Natural killer cell treated with Interleukin-12 subunit alpha and Interleukin-12 subunit beta and Interleukin-15 and Interleukin-18, amount 100 ng/mL, for 72 hours (primary cell): ENCODE results near the gene CD300E. TPM values are rescaled to one million over a fixed set of nuclear protein-coding genes. Genes with fewer than 3 reads are reported as not detected.

ENCODE experiments used
- ATAC-seq, 2 donors: fragments of 150-1000 bp; cut with Tn5 transposase in 1 of 2; sonication (Bioruptor Pico), chemical (Tn5 transposase) in 1 of 2; 2 replicates each; pipeline ENCODE4 v1.10.0; 2021
- DNase-seq: peaks from one replicate; pipeline ENCODE4 v3.0.0; 2022; ENCODE audit warnings: low spot score
- H3K27ac Mint-ChIP-seq, 2 donors: 1 replicate in 1 of 2; 2 replicates in 1 of 2; pipeline ENCODE4 v1.8.0; 2022; ENCODE audit warnings: mixed read lengths in 2 of 2, mild to moderate bottlenecking in 1 of 2, moderate library complexity in 1 of 2
- H3K27me3 Mint-ChIP-seq, 2 donors: 1 replicate in 1 of 2; 2 replicates in 1 of 2; pipeline ENCODE4 v1.8.0; 2022; ENCODE audit warnings: mixed read lengths in 2 of 2
- H3K36me3 Mint-ChIP-seq: one replicate; pipeline ENCODE4 v1.8.0; 2022; ENCODE audit warnings: mixed read lengths
- H3K4me1 Mint-ChIP-seq, 2 donors: 1 replicate in 1 of 2; 2 replicates in 1 of 2; pipeline ENCODE4 v1.8.0; 2022; ENCODE audit warnings: low read depth in 2 of 2, mixed read lengths in 2 of 2, mild to moderate bottlenecking in 1 of 2
- H3K4me3 Mint-ChIP-seq: one replicate; pipeline ENCODE4 v1.8.0; 2022; ENCODE audit warnings: mixed read lengths
- H3K9me3 Mint-ChIP-seq: 2 replicates; pipeline ENCODE4 v1.8.0; 2022; ENCODE audit warnings: mixed read lengths
- total RNA-seq, 2 donors: library from RNA; stranded (reverse); gene quantifications; one replicate each; pipeline ENCODE4 v1.2.3, GENCODE V29; 2022

The CD300E gene
- total RNA-seq, 2 donors from 2014 or later = not detected

GRCh38 chr17:74625661-74626060 lies 2.1 kb upstream of the CD300E start:
- peaks cover 51 to 64% of the 10 kb centered on the region in 2 donors for H3K27me3 Mint-ChIP-seq

DNA sequence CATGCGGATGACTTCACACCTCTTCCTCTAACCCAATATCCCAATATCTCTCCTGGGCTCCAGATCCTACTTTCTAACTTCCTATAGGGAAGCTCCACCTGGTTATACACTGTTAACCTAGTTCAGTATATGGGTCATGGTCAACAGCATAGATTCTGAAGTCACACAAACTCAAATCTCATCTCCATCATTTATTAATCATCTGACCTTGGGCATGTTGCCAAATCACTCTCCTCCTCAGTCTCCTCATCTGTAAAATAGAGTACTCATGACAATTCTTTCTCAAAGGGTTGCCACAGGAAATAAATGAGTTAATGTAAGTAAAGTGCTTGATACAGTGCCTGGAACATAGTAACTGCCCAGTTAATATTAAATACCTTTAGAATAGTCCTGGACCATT lies 593 bp upstream of the CD300E start:
- Mint-ChIP-seq H3K4me1 (peaks cover 3 to 5% of the 10 kb centered on the region in 2 donors), H3K27me3 (peaks cover 45 to 58% of the 10 kb centered on the region in 2 donors), H3K4me3 (no peak overlapping the region), H3K27ac (no peak overlapping the region), H3K9me3 (no peaks in the 10 kb centered on the region), H3K36me3 (peaks cover 8% of the 10 kb centered on the region)
- ATAC-seq (no peak), DNase-seq (no peak)

More at GRCh38 chr17:74625661-74626060, 2.1 kb upstream of the CD300E start:
- Mint-ChIP-seq H3K27ac (no peak overlapping the region), H3K36me3 (peaks cover 8% of the 10 kb centered on the region), H3K4me3 (no peak overlapping the region), H3K4me1 (peaks cover 3 to 5% of the 10 kb centered on the region in 2 donors), H3K9me3 (no peaks in the 10 kb centered on the region)
- ATAC-seq = no peak
- DNase-seq = no peak

DNA sequence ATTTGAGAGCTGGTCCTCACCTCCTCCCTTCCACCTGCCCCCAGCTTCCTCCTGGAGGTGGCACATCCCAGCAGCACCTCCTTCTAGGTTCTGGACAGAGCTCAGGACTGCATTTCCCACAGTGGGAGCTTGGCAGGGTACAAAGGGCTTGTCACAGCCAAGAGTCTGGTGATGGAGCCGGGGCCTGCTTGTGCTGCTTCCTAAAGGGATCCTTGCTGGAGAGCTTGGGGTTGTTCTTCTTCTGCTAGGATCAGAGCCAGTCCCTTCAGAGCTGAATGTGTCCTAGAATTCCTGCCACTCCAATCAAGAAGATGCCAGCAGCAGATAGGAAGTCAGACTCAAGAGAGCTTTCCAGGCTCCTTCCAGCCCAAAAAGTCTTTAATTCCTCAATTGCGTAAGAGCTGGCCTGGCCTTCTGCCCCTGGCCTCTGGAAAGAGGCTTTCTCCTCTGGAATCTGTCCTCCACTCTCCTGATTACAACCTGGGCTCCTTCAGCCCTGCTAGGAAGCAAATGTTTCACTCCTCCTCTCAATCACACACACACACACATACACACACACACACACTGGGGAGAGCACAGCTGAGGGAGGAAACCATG lies 4.4 kb downstream of the CD300E start:
- Mint-ChIP-seq H3K4me3 (no peak overlapping the region), H3K4me1 (peaks cover 11 to 13% of the 10 kb centered on the region in 2 donors), H3K27ac (no peak overlapping the region), H3K27me3 (peaks cover 53 to 69% of the 10 kb centered on the region in 2 donors), H3K9me3 (no peaks in the 10 kb centered on the region), H3K36me3 (peaks cover 4% of the 10 kb centered on the region)
- ATAC-seq (no peak), DNase-seq (no peak)

- H3K9me3 Mint-ChIP-seq = no peaks in the 10 kb centered on the region
- DNase-seq = no peak
- peaks cover 49 to 62% of the 10 kb centered on the region in 2 donors for H3K27me3 Mint-ChIP-seq
- H3K27ac Mint-ChIP-seq = no peak overlapping the region
- ATAC-seq = no peak
- no peak overlapping the region for H3K4me3 Mint-ChIP-seq
- H3K4me1 Mint-ChIP-seq = peaks cover 7 to 10% of the 10 kb centered on the region in 2 donors
- peaks cover 4% of the 10 kb centered on the region for H3K36me3 Mint-ChIP-seq
These were observed 5.1 kb downstream of the CD300E start for GRCh38 chr17:74618451-74618850.

GRCh38 chr17:74616696-74617095 lies 6.8 kb downstream of the CD300E start:
- peak overlapping the region in 1 of 2 donors; percentile 30 for H3K27ac Mint-ChIP-seq
- peaks cover 19 to 20% of the 10 kb centered on the region in 2 donors for H3K4me1 Mint-ChIP-seq
- DNase-seq (no peak), ATAC-seq (no peak)
- peaks cover 38 to 53% of the 10 kb centered on the region in 2 donors for H3K27me3 Mint-ChIP-seq
- no peak overlapping the region for H3K4me3 Mint-ChIP-seq
- peaks cover 4% of the 10 kb centered on the region for H3K36me3 Mint-ChIP-seq
- no peaks in the 10 kb centered on the region for H3K9me3 Mint-ChIP-seq

DNA sequence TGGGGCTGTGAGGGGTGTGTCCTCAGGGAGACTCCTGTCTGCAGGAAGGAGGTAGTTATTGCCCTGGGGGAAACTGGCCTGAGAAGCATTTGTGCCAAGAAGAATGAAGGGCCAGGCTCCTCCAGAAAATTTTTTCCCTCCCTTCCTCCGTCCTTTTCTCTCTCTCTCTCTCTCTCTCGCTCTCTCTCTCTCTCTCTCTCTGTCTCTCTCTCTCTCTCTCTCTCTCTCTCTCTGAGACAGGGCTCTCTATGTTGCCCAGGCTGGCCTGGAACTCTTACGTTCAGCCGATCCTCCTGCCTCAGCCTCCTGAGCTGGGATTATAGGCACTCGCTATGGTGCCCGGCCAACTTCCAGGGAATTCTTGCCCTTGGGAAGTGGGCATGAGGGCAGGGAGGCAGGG lies 11.5 kb downstream of the CD300E start:
- no peak for DNase-seq
- Mint-ChIP-seq H3K36me3 (peaks cover 4% of the 10 kb centered on the region), H3K27ac (peak overlapping the region in 1 of 2 donors; percentile 48), H3K27me3 (peaks cover 24 to 33% of the 10 kb centered on the region in 2 donors), H3K4me1 (peaks cover 19 to 20% of the 10 kb centered on the region in 2 donors), H3K9me3 (no peaks in the 10 kb centered on the region), H3K4me3 (no peak overlapping the region)
- ATAC-seq = no peak

- Mint-ChIP-seq H3K27me3 (peaks cover 19 to 27% of the 10 kb centered on the region in 2 donors), H3K4me1 (peaks cover 10 to 13% of the 10 kb centered on the region in 2 donors), H3K4me3 (no peak overlapping the region), H3K36me3 (no peaks in the 10 kb centered on the region), H3K27ac (no peak overlapping the region), H3K9me3 (no peaks in the 10 kb centered on the region)
- no peak for ATAC-seq
- no peak for DNase-seq
These were observed 13.4 kb downstream of the CD300E start for GRCh38 chr17:74610108-74610507.

- Mint-ChIP-seq H3K9me3 (no peaks in the 10 kb centered on the region), H3K4me1 (peaks cover 10 to 13% of the 10 kb centered on the region in 2 donors), H3K4me3 (no peak overlapping the region), H3K27me3 (peaks cover 15 to 24% of the 10 kb centered on the region in 2 donors), H3K36me3 (no peaks in the 10 kb centered on the region), H3K27ac (no peak overlapping the region)
- ATAC-seq = no peak
- DNase-seq = no peak
These were observed 15.0 kb downstream of the CD300E start for GRCh38 chr17:74608511-74608910.

DNA sequence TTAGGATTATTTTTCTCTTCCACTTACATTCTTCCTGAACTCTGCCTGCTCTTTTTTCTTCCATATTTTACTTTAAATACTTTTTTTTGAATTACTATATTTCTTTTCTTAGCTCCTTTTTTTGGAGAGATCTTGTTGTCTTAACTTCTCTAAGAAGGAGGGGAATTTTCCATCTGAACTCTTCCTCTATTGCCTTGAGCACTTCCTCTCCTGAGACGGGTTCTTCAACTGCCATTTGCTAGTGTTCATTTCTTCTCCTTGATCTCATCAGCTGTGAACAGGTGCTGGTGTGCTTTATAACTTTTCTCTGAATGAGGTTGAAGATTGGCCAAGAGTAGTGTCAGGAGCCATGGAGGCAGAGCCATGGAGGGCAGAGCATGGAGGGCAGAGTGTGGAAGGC lies 16.3 kb downstream of the CD300E start:
- peaks cover 6 to 8% of the 10 kb centered on the region in 2 donors for H3K4me1 Mint-ChIP-seq
- DNase-seq = no peak

GRCh38 chr17:74606050-74606449 lies 17.5 kb downstream of the CD300E start:
- Mint-ChIP-seq H3K27me3 (peaks cover 22 to 31% of the 10 kb centered on the region in 2 donors), H3K27ac (no peak overlapping the region), H3K36me3 (no peaks in the 10 kb centered on the region), H3K4me1 (peaks cover 5 to 8% of the 10 kb centered on the region in 2 donors), H3K4me3 (no peak overlapping the region), H3K9me3 (no peaks in the 10 kb centered on the region)
- DNase-seq (no peak), ATAC-seq (no peak)

More for the DNA sequence above, 16.3 kb downstream of the CD300E start:
- Mint-ChIP-seq H3K27me3 (peaks cover 20 to 26% of the 10 kb centered on the region in 2 donors), H3K9me3 (no peaks in the 10 kb centered on the region), H3K36me3 (no peaks in the 10 kb centered on the region), H3K27ac (no peak overlapping the region), H3K4me3 (no peak overlapping the region)
- ATAC-seq = no peak

DNA sequence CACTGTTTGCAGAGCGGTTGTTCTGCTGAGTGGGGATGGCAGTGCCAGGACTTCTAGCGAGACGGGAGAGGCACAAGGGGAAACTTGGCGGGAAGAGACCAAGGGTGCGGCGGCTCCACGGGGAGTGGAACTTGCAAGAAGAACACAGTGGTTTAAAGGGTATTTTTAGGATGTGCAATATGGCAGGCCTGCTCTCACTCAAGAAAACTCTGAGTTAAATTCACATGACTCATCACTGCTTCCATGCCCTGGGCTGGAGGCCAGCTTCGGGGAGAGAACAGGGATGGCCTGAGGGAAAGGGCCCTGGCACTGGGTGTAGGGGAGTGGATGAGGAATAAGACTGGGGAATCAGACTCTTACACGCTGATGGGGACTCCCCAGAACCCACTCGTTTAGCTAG lies 18.2 kb downstream of the CD300E start:
- ATAC-seq (no peak), DNase-seq (no peak)
- Mint-ChIP-seq H3K9me3 (no peaks in the 10 kb centered on the region), H3K4me1 (peaks cover 5 to 8% of the 10 kb centered on the region in 2 donors), H3K4me3 (no peak overlapping the region), H3K27ac (peak overlapping the region in 1 of 2 donors; percentile 21), H3K27me3 (peaks cover 26 to 37% of the 10 kb centered on the region in 2 donors), H3K36me3 (no peaks in the 10 kb centered on the region)

DNA sequence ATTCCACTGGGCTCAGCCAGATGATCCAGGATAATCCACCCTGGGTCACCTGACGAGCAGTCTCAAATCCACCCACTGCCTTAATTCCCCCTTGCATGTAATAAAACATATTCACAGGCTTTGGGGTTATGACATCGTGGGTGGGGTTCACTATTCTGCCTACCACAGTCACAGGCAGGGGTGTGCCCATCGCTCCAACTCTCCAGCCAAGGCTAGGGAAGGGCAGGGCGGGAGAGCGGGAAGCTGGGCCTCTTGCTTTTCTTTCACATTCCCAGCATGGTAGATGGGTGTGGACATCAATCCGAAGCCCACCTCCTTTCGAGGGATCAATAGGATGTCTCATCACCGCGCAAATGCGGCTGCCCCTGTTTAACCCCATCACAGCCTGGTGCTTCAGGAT lies 18.8 kb downstream of the CD300E start:
- H3K27ac Mint-ChIP-seq = no peak overlapping the region
- H3K27me3 Mint-ChIP-seq = peaks cover 32 to 43% of the 10 kb centered on the region in 2 donors
- H3K36me3 Mint-ChIP-seq = no peaks in the 10 kb centered on the region
- H3K4me1 Mint-ChIP-seq = peaks cover 5 to 8% of the 10 kb centered on the region in 2 donors
- ATAC-seq = no peak
- H3K4me3 Mint-ChIP-seq = no peak overlapping the region
- no peaks in the 10 kb centered on the region for H3K9me3 Mint-ChIP-seq
- no peak for DNase-seq

DNA sequence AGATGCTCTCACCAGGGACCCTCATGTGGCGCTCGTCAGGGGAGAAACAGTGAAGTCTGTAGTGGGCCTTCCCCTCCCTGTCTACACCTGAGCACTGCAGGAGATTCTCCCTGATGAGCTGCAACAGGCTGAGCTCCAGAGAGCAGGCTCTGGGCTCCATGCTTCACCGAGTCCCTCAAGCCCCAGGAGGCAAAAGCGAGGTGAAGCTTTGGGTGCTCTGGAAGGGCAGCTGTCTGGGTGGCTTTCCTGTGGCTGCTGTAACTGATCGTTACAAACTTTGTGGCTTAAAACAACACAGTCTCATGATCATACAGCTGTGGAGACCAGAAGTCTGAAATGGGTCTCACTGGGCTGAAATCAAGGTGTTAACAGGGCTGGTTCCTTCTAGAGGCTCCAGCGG lies 19.3 kb downstream of the CD300E start:
- peaks cover 37 to 48% of the 10 kb centered on the region in 2 donors for H3K27me3 Mint-ChIP-seq
- ATAC-seq = no peak
- H3K27ac Mint-ChIP-seq = no peak overlapping the region
- DNase-seq = no peak
- H3K4me3 Mint-ChIP-seq = no peak overlapping the region
- H3K9me3 Mint-ChIP-seq = no peaks in the 10 kb centered on the region
- H3K4me1 Mint-ChIP-seq = peaks cover 5 to 11% of the 10 kb centered on the region in 2 donors
- no peaks in the 10 kb centered on the region for H3K36me3 Mint-ChIP-seq

DNA sequence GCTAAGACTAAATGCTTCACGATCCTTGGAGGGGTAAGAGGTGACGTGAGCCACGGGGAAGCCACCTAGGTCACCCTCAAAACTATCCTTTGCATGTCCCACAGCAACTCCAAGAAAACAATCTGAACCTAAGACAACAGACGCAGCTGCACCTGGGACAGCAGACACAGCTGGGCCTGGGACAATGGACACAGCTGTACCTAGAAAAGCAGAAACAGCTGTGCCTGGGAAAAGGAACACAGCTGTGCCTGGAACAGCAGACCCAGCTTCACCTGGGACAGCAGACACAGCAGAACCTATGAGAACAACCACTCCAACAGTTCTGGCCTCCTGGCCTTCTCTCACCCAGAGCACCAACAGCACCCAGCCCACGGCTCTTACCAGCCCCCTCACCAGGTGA lies 19.8 kb downstream of the CD300E start:
- Mint-ChIP-seq H3K9me3 (no peaks in the 10 kb centered on the region), H3K4me1 (peaks cover 5 to 11% of the 10 kb centered on the region in 2 donors), H3K27me3 (peaks cover 40 to 50% of the 10 kb centered on the region in 2 donors), H3K27ac (no peak overlapping the region), H3K4me3 (no peak overlapping the region), H3K36me3 (no peaks in the 10 kb centered on the region)
- DNase-seq (no peak), ATAC-seq (no peak)
